K562 (cell line): ENCODE data around the gene OXLD1. TPM values are rescaled to one million over a fixed set of nuclear protein-coding genes. Genes with fewer than 3 reads are reported as not detected.

Experiments used
- ASH1L ChIP-seq: fragments of 450-650 bp; IDR thresholded peaks from 2 replicates; pipeline ENCODE4 v1.6.1; 2018; ENCODE audit warnings: borderline replicate concordance, mild to moderate bottlenecking, low read depth; ENCODE audit not compliant: partially characterized antibody
- MECOM ChIP-seq: fragments of 250-450 bp; sonication (Bioruptor Pico); IDR thresholded peaks from 2 replicates; pipeline ENCODE4 v1.8.0; 2022; ENCODE audit warnings: inconsistent platforms
- NFIC ChIP-seq: fragments of 450-650 bp; IDR thresholded peaks from 2 replicates; pipeline ENCODE4 v1.6.1; 2017; ENCODE audit warnings: mild to moderate bottlenecking, inconsistent platforms
- POLR2AphosphoS2 ChIP-seq: IDR thresholded peaks from 2 replicates; pipeline ENCODE4 v1.6.1; 2012; ENCODE audit warnings: low read length, improper control_type of control experiment
- RBM22 ChIP-seq: fragments of 200-400 bp; formaldehyde crosslinking; IDR thresholded peaks from 2 replicates; pipeline ENCODE4 v1.6.1; 2018; ENCODE audit warnings: low read length, low read depth; ENCODE audit not compliant: poor library complexity, severe bottlenecking
- SOX6 ChIP-seq: fragments of 450-650 bp; IDR thresholded peaks from 2 replicates; pipeline ENCODE4 v1.6.1; 2014; ENCODE audit warnings: mild to moderate bottlenecking
- ZFPM2 ChIP-seq: fragments of 250-450 bp; sonication (Bioruptor Pico); IDR thresholded peaks from 2 replicates; pipeline ENCODE4 v1.5.1; 2022; ENCODE audit warnings: mild to moderate bottlenecking
- ZNF583 ChIP-seq: fragments of 250-450 bp; sonication (Bioruptor Pico); IDR thresholded peaks from 2 replicates; pipeline ENCODE4 v1.4.0; 2020
- ZNF589 ChIP-seq: fragments of 200-800 bp; sonication (Bioruptor generic); IDR thresholded peaks from 2 replicates; pipeline ENCODE4 v1.6.1; 2016; ENCODE audit warnings: low read depth, missing genetic modification characterization, missing compliant biosample characterization
- polyA plus RNA-seq, 8 experiments: library from polyadenylated mRNA; depleted of rRNA in 4 of 8; stranded (reverse) in 5 of 8; unstranded in 3 of 8; fragments of >200 nt; fragmentation: Nextera tagmentation in 2 of 8; fragmentation: Illumina TruSeq in 1 of 8; extraction: Ambion mirVana in 2 of 8; extraction: Trizol in 1 of 8; gene quantifications; 2 replicates each; pipeline versions ENCODE4 v1.2.1 to v1.2.3, GENCODE V29; 2011 to 2014; ENCODE audit warnings: inconsistent platforms in 1 of 8, missing spikeins in 1 of 8
- total RNA-seq, 7 experiments: library from RNA; depleted of rRNA in 6 of 7; stranded (reverse); fragments of >200 nt in 6 of 7; fragmentation: Illumina TruSeq in 2 of 7; extraction: Trizol in 2 of 7; gene quantifications; 2 replicates each; pipeline versions ENCODE4 v1.2.1 to v1.2.3, GENCODE V29; 2011 to 2021; ENCODE audit warnings: low replicate concordance in 1 of 7
- TF ChIP-seq, protein P1 (sequence below), 2 experiments: fragments of 450-650 bp; IDR thresholded peaks; 2 replicates each; pipeline ENCODE4 v1.6.1; 2016
- TF ChIP-seq, protein P2 (sequence below): fragments of 250-450 bp; sonication (Bioruptor Pico); IDR thresholded peaks from 2 replicates; pipeline ENCODE4 v1.8.0; 2022; ENCODE audit warnings: inconsistent platforms, mild to moderate bottlenecking, moderate library complexity, borderline replicate concordance

OXLD1 gene
- total and polyA plus RNA-seq, 9 of the 15 experiments (the other 6 are each of a cell fraction or from before 2014, with no cell fraction given): 4.4 to 115 (median 29.3) TPM

DNA sequence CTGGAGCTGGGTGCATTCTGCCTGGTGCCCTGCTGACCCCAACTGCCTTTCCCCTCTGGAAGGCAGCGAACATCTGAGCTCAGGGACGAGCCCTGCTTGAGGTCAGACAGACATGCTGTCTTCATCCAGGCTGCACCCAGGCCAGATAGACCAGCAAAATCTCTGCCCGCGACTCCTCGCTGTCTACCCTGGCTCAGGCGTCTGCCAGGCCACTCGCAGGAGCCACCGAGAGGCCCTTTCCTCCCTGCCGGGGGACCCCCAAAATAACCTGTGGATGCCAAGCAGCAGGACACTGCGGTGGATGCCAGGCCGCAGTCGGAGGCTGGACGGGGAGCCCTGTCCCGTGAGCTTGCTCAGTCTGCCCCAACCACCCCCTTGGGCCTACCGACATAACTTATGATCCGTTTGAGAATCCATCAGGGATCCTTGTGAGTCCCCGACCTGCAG lies 42.4 kb upstream of the OXLD1 start (continued):
- TF ChIP-seq, protein P1, sequence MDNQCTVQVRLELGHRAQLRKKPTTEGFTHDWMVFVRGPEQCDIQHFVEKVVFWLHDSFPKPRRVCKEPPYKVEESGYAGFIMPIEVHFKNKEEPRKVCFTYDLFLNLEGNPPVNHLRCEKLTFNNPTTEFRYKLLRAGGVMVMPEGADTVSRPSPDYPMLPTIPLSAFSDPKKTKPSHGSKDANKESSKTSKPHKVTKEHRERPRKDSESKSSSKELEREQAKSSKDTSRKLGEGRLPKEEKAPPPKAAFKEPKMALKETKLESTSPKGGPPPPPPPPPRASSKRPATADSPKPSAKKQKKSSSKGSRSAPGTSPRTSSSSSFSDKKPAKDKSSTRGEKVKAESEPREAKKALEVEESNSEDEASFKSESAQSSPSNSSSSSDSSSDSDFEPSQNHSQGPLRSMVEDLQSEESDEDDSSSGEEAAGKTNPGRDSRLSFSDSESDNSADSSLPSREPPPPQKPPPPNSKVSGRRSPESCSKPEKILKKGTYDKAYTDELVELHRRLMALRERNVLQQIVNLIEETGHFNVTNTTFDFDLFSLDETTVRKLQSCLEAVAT (IDR thresholded peaks at IDR 0.05): no peak
- TF ChIP-seq ZNF583 (CRISPR knock-in tag): no peak
- TF ChIP-seq NFIC: no peak
- TF ChIP-seq MECOM (CRISPR knock-in tag): no peak
- TF ChIP-seq ZNF589 (CRISPR knock-in tag): no peak
- no peak for TF ChIP-seq POLR2AphosphoS2
- TF ChIP-seq, protein P2, sequence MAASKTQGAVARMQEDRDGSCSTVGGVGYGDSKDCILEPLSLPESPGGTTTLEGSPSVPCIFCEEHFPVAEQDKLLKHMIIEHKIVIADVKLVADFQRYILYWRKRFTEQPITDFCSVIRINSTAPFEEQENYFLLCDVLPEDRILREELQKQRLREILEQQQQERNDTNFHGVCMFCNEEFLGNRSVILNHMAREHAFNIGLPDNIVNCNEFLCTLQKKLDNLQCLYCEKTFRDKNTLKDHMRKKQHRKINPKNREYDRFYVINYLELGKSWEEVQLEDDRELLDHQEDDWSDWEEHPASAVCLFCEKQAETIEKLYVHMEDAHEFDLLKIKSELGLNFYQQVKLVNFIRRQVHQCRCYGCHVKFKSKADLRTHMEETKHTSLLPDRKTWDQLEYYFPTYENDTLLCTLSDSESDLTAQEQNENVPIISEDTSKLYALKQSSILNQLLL (CRISPR knock-in tag): no peak
- TF ChIP-seq RBM22: peak; percentile 51
- no peak for TF ChIP-seq ZFPM2 (CRISPR knock-in tag)
- no peak for TF ChIP-seq SOX6
- no peak for TF ChIP-seq ASH1L
- TF ChIP-seq, all 486 proteins: peak for 6
